Dedifferentiated amniotic fluid mesenchymal stem cell (primary cell): ENCODE measurements around the gene SYNJ2BP.

ENCODE experiments used
- DNase-seq: peaks from one replicate; pipeline ENCODE4 v3.0.0-alpha.2; 2016; ENCODE audit errors: extremely low spot score

SYNJ2BP gene

DNA sequence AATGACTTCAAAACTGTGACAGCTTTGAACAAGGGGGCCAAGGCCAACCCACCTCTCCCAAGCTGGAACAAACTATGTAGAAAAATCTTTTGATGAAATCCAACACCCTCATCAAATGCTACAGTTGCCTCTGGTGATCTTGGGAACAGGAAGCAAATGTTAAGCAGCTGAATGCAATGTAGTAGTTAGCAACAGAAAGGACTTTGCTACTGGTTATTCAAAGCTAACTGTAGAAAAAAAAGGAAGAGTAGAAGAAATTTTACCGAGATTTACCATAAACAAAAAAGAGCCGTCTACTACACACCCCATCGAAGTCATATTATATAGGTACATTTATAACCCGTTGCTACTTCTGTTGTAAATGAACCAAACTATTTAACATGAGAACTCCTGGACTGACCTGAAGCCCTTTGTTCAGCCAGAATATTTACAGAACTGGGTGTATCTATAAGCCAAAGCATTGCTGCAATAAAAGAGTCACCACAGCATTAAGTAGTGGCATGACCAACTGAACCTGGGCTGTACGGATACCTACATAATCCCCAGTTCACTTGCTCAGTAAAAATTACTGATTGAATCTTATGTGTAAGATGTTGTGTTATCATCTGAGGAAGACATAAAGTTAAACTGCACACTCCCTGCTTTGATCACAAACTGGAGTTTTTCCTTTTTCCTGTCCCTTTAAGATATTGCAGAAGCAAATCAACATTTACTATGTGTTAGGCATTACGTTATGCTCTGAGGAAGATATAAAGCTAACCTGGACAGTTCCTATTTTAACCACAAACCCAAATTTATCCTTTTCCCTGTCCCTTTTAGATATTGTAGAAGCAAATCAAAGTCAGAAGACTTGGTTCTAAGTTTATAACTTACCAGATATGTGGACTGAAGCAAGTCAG lies 25.1 kb downstream of the SYNJ2BP start:
- DNase-seq: no peak

DNA sequence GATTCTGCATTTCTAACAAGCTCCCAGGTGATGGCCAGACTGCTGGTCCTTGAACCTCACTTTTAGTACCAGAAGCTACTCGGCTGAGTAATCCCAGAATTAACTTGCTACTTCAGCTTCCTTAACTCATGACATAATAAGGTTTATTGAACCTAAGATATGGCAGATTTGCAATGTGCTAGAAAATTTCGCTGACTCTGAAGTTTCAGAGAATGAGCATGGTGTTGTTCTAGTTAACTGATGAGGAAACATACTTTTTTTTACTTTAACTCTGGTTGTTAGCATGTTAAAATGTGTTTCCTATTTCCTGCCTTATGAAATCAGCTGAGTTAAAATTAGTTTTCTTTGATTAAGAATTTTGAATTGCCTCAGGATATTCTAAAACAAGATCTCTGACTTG lies 34.4 kb downstream of the SYNJ2BP start:
- DNase-seq: no peak

DNA sequence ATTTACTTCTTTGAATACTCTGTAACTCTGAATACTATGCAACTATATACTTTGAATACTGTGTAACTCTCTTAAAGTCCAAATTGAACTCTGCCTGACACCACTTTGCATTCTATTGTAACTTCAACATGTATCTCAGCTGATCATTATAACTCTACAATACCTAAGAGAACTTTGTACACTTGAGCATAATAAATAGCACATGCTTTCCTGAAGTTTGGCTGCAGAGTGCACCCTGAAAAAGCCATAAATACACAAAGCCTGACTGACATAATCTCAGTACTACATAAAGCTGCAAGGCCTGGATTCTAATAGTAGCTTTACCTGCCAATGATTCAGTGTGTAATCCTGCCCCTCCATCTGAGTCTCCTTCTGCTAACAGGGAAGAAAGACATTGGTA lies 36.1 kb downstream of the SYNJ2BP start:
- DNase-seq: no peak

DNA sequence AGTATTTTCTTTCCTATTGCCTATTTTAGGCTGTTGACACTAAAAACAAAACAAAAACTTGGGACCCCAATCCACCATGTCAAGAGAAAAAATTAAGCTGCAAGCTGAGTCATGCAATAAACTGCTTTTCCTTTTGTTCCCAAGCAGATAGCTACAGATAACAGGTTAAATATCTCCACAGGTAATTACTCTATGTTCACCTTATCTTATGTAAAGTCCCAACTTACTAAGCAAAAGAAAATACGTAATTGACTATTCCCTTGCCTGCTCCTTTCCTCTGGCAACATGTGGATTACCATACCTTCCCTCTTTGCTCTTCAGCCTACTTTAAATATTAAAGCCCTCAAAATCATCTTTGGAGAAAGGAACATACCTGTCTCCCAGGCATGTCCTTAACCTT lies 38.2 kb downstream of the SYNJ2BP start:
- DNase-seq: no peak
